ENCODE data around the gene RPS6KA2.

DNA sequence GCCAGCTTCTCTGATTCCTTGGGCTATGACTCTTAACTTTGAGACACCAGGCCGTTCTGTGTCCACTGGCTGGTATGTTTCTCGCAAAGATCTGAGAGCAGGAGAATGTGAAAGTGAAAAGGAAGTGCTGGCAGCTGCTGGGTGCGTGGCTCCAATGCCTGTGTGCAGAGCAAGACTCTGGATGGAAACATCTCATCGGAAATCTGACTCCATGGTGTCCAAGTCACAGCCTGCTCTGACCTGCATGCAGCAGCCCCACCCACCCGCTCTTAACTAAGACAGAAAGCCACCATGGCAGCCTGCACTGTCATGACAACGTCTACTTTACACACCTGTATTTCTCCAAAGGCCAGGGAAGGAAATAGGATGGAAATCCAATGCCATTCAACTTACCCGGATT lies 178.0 kb downstream of the RPS6KA2 start:
- TF ChIP-seq POLR2A (IDR thresholded peaks at IDR 0.05) (no peak), EP300 (IDR thresholded peaks at IDR 0.05) (no peak)
- TF ChIP-seq, protein P1, sequence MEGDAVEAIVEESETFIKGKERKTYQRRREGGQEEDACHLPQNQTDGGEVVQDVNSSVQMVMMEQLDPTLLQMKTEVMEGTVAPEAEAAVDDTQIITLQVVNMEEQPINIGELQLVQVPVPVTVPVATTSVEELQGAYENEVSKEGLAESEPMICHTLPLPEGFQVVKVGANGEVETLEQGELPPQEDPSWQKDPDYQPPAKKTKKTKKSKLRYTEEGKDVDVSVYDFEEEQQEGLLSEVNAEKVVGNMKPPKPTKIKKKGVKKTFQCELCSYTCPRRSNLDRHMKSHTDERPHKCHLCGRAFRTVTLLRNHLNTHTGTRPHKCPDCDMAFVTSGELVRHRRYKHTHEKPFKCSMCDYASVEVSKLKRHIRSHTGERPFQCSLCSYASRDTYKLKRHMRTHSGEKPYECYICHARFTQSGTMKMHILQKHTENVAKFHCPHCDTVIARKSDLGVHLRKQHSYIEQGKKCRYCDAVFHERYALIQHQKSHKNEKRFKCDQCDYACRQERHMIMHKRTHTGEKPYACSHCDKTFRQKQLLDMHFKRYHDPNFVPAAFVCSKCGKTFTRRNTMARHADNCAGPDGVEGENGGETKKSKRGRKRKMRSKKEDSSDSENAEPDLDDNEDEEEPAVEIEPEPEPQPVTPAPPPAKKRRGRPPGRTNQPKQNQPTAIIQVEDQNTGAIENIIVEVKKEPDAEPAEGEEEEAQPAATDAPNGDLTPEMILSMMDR (IDR thresholded peaks at IDR 0.05) = no peak
